ENCODE data around the gene MMP24.

The MMP24 gene

DNA sequence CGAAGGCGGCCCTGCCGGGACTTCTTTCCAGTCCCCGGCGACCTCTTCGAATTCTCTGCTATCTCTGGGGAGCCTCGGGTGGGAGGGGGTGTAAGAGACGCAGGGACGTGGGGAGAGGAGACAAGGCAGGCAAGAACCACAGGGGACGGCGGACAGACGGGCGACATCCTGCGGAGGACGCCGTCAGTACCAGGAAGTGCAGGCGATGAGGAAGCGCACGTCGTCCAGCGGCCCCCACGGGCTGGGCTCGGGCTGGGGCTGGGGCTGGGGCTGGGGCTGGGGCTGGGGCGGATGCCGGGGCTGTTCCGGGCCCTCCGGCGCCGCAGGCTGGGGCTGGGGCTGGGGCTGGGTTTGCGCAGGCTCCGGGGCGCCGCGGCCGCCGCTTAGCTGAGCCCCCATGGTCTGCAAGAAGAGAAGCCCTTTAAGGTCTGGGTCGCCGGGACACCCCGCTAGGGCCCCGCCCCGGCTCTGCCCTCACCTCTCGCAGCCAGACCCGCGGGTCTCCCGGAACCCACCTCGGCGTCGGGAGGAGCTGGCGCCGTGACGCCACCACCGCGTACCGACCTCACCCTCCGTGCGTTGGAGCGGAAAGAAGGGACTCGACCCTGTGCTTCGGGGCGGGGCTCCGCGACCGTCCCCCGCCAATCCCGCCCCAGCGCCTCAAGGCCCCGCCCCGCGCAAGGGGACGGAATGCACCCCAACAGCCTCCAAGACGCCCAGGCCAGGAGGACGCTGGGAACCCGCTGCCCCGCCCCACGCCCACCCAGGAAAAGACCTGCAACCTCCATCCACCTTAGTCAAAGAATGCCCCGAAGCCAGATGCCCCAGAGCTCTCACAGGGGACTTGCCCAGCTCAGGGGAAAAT lies 51.3 kb downstream of the MMP24 start, which contains the start of gene MMP24OS:
MMP24OS (minus strand) TSS at position 592 of the 865 bp plus-strand sequence; CDS start at position 399, 193 bp downstream.
- peak; percentile 65 to 79 for DNase-seq (ENCODE audit: low read depth in 2 of 2, low spot score in 1 of 2)

- DNase-seq (ENCODE audit: low read depth in 2 of 2, low spot score in 1 of 2) = no peak
Measured at GRCh38 chr20:35279040-35279439, 52.5 kb downstream of the MMP24 start.

DNA sequence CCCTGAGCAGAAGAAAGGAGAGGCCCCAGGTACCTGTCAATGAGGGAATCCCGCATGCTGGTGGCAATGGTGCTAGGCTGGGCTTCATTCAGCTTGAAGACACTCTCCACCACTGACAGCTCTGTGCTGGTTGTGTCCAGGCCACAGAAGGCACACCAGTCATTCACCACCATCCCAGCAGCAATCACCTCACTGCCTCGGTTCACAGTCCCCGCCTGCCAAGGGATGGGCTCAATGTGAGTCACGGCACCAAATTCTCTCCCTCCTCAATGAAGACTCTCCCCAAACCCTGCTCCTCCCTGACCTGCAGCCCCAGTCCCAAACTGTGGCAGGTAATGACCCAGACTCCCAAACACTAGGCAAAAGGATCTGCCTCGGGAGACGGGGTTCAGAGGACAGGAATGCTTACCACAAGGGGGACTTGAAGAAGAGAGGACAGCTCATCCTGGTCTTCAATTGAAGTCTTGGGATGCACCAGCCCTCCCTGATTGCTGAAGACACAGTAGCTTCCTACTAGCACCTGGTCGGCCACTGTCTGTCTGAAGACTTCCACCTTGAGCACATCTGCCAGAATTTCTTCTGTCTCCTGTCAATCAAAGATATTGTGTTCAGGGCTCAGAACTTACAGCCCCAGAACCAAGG lies 53.2 kb downstream of the MMP24 start:
- no peak for DNase-seq (ENCODE audit: low read depth in 2 of 2, low spot score in 1 of 2)

GRCh38 chr20:35280523-35280922 lies 54.0 kb downstream of the MMP24 start:
- DNase-seq (ENCODE audit: low read depth in 2 of 2, low spot score in 1 of 2) = no peak

DNA sequence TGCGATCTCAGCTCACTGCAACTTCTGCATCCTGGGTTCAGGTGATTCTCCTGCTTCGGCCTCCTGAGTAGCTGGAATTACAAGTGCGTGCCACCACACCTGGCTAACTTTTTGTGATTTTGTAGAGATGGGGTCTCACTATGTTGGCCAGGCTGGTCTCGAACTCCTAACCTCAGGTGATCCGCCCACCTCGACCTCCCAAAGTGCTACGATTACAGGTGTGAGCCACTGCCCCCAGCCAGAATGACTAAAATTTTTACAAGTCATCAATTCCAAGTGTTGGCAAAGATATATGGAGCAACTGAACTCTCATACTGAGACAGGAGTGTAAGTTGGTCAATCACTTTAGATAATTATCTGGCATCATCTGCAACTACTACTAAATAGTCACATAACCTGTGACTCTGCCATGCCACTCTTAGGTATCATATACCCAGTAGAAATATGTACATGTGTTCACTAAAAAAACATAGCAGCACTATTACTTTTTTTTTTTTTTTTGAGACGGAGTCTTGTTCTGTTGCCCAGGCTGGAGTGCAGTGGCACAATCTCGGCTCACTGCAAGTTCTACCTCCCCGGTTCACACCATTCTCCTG lies 55.1 kb downstream of the MMP24 start:
- no peak for DNase-seq (ENCODE audit: low read depth in 2 of 2, low spot score in 1 of 2)

DNA sequence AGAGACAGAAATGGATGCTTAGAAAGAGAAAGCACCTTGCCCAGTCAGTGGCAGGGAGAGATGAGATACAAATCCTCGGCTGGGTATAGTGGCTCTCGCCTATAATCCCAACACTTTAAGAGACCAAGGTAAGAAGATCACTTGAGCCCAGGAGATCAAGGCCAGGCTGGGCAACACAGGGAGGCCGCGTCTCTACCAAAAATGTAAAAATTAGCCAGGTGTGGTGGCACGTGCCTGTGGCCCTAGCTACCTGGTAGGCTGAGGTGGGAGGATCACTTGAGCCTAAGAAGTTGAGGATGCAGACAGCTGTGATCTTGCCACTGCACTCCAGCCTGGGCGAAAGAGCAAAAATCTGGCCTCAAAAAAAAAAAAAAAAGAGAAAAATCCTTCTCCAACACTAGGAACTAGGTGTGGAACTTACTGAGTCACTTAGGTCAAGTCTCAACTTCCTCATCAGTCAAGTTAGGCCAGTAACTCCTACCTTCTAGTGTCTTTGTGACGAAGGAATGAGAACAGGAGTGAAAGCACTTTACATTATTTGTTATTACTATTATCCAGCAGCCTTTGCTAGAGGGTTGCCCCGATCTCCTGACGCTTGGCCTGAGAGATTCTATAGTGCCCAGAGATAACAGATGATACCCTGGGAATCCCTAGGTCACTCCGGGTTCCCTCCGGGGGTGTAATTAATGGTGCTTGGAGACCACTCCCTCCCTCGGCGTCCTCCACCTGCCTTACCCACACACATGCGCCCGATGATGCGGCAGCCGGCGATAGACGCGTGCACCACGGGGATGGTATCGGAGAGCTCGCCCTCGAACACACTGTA lies 57.2 kb downstream of the MMP24 start:
- no peak for DNase-seq (ENCODE audit: low read depth in 2 of 2, low spot score in 1 of 2)

GRCh38 chr20:35284267-35284991 lies 57.9 kb downstream of the MMP24 start, which contains the start of gene EIF6:
TSS of gene EIF6 (minus strand) at chr20:35284772. CDS start at chr20:35284487, 285 bp downstream.
- peak; percentile 49 to 53 for DNase-seq (ENCODE audit: low read depth in 2 of 2, low spot score in 1 of 2)

- no peak for DNase-seq (ENCODE audit: low read depth in 2 of 2, low spot score in 1 of 2)
Measured at GRCh38 chr20:35284992-35285805, 58.7 kb downstream of the MMP24 start.

DNA sequence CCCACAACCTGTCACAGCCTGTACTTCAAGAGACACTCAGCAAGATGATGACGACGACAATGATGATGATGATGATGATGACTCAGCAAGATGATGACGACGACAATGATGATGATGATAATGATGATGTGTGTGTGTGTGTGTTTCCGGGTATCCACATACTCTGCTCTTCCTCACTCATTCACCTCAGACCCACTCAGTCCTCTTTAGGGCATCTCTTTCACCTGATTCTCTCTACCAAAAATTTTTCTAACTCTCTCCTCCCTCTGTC lies 59.3 kb downstream of the MMP24 start:
- no peak for DNase-seq (ENCODE audit: low read depth in 2 of 2, low spot score in 1 of 2)

DNA sequence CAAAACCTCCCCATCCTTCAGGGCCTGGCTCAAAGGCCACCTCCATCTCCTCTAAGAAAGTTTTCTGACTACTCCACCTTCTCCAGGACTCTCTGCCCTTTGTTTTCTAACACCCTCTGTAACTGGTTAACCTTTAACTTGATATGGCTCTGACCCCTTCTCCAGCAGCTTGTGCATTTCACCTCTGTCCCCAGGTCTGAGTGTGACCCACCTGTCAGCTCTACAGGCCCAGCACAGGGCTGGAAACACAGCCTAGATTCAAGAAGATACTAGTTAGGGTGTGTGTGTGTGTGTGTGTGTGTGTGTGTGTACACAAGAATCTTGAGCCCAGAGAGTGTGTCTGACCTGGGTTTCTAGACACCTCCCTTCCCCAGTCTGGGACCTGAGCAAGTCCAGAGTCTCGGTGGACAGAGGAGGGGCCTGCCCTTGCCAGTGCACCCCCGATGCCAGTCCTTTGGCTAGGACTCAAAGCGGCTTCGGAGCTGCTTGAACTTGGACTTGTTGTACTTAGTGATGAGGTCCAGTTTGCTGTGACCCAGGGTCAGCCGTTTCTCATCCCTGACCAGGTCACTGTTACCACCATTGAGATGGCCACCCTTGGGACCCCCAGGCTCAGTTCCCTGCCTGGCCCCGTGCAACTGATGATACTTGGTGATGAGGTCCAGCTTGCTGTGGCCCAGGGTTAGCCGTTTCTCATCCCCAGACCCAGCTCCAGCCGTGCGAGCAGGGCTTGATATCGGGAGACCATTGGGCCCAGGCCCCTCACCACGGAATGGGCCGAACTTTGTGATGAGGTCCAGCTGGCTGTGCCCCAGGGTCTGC lies 59.8 kb downstream of the MMP24 start:
- no peak for DNase-seq (ENCODE audit: low read depth in 2 of 2, low spot score in 1 of 2)

DNA sequence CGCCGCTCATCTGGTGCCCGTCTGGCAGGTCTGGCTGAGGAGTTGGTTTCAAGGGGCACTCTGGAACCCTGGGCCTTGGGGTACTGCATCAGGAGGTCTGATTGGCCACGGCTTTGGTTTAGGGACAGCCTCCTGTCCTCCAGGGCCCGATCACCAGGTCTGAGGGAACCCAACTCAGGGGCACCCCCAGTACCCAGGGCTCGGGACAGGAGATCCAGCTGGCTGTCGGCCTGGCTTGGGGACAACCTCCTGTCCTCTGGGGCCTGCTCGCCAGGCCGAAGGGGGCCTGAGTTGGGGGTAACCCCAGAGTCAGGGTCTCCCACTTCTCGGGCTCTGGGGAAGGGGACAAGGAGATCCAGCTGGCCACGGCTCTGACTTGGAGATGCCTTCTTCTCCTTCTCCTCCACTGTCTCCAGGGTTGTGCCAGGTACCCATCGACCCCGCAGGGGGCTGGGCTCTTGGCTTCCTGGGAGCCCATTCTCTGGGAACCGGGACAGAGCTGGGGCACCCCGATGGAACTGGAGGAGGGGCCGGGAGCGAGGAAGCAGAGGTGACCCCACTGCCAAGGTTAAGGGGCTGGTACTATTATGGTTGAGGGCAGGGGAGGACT lies 60.5 kb downstream of the MMP24 start:
- DNase-seq (ENCODE audit: low read depth in 2 of 2, low spot score in 1 of 2) = no peak

GRCh38 chr20:35287509-35288324 lies 61.2 kb downstream of the MMP24 start:
- no peak for DNase-seq (ENCODE audit: low read depth in 2 of 2, low spot score in 1 of 2)

DNA sequence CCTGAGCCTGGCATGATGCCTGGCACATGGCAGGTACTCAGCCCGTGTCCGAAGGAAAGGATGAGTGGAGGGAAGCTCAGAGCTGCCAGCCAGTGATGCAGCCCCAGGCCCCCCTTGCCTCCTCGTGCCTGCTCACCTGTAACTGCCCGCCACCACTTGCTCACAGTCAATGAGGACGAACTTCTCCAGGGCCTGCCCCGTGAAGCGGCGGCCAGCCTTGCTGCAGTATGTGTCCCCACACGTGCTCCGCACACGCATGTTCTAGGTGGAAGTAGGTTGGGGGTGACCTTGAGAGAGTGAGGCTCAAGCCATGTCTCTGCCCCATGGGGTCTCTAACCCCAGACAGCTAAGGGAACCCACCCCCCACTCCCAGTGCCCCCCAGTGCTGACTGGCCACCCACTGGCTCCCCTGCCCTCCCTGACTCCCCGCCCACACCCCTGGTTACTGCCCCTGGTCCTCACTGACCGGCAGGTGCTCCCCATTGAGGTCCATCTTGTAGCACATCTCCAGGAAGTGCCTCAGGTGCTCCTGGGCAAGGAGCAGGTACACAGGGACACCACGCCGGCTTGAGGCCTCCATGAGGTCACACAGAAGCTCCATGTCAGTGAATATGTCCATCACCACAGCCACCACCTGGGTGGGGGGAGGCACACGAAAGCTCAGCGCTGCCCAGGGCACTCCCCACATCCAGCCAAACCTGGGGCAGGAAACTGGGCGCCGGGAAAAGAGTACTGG lies 62.0 kb downstream of the MMP24 start:
- no peak for DNase-seq (ENCODE audit: low read depth in 2 of 2, low spot score in 1 of 2)

GRCh38 chr20:35290186-35290886 lies 63.8 kb downstream of the MMP24 start:
- DNase-seq (ENCODE audit: low read depth in 2 of 2, low spot score in 1 of 2) = no peak

DNA sequence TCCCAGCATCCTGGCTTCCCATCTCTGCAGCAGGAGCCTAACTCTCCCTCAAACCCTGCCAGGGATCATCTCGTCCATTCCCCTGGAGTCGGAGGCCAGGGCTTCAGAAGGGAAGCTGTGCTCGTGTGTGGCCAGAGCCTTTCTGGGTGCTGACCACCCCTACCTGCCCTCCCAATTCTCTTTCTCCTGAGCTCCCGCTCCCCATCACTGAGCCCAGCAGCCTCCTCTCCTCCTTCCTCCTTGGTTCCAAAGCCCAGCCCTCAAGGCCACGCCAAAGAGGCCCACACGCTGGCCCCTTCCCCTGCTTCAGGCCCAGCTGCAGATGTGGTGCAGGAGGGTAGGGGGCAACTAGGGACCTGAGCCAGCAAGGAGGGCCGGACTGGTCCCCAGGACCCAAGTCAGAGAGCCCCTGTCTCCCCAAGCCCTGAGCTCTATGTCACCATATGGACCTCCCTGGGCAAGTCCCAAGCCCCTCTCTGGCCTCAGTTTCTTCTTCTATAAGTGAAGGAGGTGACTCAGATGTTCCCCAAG lies 64.5 kb downstream of the MMP24 start:
- DNase-seq (ENCODE audit: low read depth in 2 of 2, low spot score in 1 of 2) = no peak
